T1000 (cell line): ENCODE data around the gene ISCA1.
A peak's percentile ranks its signal among the peaks of the same experiment; 100 is the strongest.
"Not testable (repeated sequence)": the region's sequence is repeated elsewhere in the genome, so short reads cannot be mapped to it uniquely, and the experiment has no call there.

Experiments used
- DNase-seq: peaks from one replicate; lab custom pipeline; 2025; ENCODE audit warnings: mixed read lengths; lab: John Stamatoyannopoulos, UW

The ISCA1 gene

DNA sequence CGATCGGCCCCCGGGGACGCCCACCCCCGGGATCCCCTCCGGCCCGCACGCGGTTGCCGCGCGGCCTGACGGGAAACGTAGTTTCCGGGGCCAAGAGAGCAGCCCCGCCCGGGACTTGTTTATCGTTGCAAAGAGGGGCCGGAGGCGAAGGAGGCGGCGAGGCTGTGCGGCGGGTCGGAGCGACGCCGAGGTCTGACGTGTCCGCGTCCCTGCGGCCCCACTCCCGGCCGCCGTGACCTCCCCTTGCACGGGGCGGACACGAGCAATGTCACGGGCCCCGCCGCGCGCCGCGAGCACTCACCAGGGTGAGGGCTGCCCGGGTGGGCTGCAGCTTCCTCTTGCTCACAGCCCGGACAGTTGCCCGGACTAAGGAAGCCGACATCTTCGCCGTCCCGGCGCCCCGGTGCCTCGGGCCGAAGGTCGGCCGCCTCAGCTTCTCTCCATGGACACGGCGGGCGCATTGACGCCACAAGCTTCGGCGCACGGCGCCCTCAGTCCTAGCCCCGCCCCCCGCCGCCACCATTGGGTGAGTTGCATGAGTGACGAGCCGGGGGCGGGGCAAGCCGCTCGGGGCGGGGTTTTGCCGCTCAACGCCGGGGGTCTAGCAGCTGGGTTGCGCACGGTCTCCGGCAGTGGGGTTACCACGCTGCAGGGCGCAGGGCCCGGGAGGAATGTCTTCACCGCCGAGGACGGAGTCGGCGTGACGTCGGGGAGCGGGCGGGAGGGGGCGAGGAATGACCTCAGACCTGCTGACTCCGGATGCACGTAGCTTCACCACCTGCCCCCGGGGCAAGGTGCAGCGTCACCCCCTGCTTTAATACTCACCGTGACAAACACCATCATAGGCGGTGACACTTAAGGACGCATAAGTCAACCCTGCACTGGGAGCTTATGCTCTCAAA, at the start of gene ISCA1:
Gene ISCA1 (minus strand): TSS at position 462 of the 902 bp plus-strand sequence. CDS start 80 bp downstream, at position 382.
- DNase-seq: peak; percentile 95

DNA sequence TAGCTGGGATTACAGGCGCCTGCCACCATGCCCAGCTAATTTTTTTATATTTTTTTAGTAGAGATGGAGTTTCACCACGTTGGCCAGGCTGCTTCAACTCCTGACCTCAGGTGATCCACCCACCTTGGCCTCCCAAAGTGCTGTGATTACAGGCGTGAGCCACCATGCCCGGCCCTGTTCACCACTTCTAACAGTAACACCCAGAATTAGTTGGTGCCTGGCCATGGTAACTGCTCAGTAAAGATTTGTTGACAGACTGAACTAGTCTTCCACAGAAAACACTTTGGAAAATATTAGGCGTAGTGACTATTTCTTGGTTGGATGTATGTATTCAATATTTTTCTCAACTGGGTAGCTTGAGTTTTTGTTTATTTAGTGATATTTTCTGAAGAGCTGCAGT, 47.8 kb upstream of the ISCA1 start:
- DNase-seq: no peak

DNA sequence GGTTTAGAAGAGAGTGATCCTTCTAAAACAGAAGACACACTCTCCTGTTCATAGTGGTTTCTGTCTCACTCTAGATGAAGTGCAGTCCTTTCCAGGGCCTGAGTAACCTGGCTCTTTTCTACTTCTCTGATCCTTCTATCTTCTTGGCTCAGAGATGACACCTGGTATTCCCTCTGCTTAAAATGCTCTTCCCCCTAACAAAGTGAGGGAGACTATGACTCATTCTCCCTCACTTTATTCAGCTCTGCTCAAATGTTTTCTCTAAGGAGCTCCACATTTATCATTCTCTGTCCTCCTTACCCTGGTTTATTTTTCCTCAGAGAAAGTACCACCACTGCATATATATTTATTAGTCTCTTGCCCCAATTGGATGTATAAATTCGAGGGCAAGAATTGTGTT, 47.3 kb upstream of the ISCA1 start:
- no peak for DNase-seq

DNA sequence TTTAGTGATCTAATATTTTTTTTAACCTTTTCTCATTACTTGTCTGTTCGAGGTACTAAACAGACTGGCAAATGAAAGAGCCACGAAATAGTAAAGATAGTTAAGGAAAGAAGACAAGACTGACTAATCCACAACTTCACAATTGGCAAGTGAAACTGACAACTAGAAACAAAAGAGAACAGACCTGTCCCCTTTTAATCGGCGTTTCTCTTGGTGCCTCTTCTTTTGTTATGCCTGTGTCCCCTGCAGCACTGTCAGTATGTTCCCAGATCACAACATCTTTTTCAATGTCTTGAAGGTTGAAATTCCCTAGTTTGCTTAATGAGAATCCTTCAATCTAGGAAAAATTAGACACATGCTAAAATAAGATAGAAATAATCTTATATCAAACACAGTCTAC, 45.8 kb upstream of the ISCA1 start:
- DNase-seq: no peak

GRCh38 chr9:86326536-86326935, 44.2 kb upstream of the ISCA1 start:
- DNase-seq: no peak

GRCh38 chr9:86324901-86325300, 42.6 kb upstream of the ISCA1 start:
- no peak for DNase-seq

GRCh38 chr9:86324308-86324707, 42.0 kb upstream of the ISCA1 start:
- DNase-seq: no peak

DNA sequence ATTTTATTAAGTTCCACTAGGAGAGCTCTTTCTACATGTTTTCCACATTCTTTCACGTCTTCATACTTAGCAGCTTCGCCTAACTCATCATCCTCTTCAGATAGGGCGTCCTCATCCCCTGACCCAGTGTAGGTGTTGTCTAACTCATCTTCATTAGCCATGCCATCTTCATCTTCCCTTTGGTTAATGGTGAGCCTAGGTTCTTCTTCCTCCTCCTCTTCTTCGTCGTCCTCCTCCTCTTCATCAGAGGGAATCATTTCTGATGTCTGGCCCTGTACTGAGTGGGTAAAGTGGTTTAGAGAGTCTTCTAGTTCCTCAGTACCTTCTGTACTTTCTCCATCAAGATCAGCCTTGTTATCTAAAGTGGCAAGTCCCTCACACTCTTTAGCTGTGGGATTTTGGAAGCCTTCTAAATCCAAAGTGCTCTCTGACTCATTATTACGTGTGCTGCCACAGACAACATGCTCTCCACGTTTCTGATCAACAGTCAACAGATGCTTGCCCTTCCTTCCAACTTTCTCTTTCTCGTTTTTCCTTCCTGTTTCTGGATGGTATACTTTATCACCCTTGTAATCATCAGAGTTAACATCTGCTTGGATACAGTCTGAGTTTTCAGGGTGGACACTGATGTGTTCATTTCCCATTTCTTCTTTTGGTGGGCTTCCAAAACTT, 40.8 kb upstream of the ISCA1 start:
- no peak for DNase-seq

GRCh38 chr9:86321373-86321772, 39.0 kb upstream of the ISCA1 start:
- DNase-seq: no peak

DNA sequence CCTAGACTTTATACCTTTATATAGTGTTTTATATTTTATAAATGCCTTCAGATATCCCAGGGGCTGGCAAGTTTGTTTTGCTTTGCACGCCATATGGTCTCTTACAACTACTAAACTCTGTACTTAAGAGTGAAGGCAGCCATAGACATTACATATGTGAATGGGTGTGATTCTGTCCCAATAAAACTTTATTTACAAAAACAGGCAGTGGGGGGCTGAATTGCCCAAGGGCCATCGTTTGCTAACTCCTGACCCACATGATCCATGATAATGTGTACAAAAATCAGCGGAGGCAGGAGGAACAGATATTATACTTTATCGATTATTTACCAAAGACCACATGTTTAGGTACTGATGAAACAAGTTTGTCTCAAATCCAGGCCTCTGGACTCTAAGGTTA, 35.8 kb upstream of the ISCA1 start:
- DNase-seq: no peak

DNA sequence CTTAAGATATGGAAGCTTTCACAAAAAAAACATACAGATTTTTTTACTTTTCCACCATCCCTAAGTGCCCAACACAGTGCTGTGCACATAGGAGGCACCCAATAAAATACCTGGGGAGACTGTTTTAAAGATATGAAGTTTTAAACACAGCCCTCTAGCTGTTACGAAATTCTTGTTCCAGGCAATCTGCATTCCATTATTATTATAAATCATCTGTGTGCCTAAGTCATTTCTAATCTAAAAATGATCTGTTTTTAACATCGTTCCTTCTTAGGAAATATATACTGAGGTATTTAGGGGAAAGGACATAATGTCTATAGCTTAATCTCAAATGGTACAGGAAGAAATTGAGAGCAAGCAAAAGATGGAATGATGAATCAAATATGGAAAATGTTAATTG, 32.7 kb upstream of the ISCA1 start:
- DNase-seq: no peak

DNA sequence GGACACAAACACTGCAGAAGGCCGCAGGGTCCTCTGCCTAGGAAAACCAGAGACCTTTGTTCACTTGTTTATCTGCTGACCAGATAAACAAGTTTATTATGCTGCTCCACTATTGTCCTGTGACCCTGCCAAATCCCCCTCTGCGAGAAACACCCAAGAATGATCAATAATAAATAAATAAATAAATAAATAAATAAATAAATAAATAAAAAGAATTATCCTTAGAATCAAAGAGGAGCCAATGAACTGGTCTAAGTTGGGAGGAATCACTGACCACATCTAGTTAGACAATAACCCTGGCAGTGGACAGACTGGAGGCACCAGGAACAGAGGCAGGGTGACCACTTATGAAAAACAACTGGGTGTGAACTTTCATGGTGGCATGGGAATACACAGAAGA, 30.6 kb upstream of the ISCA1 start:
- DNase-seq: not testable (repeated sequence)

GRCh38 chr9:86308687-86309086, 26.3 kb upstream of the ISCA1 start:
- DNase-seq: no peak

GRCh38 chr9:86304236-86304730, 21.9 kb upstream of the ISCA1 start:
- no peak for DNase-seq

DNA sequence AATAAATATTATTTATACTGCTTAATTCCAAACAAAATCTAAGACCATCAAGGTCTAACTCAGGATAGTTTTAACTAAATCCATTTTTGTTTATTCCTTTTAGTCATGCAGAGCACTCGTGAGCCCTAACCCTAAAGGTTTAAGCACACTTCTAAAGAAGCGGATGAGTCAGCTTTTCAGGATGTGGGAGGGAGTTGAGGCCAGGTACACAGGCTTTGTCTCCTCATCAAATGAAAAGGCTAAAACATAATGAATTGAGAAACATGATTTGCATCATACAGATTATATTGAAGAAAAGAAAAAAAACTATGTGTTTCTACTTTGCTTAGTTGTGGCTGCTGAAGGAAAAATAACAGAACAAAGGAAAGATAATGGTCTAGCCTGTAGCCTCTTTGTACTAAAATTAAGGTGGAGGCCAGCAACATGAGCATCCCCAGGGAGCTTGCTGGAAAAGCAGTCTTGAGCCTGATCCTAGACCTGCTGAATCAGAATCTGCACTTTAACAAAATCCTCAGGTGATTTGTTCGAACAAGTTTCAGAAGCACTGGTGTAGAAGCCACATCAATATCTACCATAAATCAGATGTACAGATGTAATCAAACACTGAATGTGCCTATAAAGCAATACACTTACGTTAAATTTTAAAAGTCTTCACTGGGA, 21.1 kb upstream of the ISCA1 start:
- no peak for DNase-seq

GRCh38 chr9:86301686-86302085, 19.3 kb upstream of the ISCA1 start:
- no peak for DNase-seq

GRCh38 chr9:86300701-86301100, 18.4 kb upstream of the ISCA1 start:
- no peak for DNase-seq

DNA sequence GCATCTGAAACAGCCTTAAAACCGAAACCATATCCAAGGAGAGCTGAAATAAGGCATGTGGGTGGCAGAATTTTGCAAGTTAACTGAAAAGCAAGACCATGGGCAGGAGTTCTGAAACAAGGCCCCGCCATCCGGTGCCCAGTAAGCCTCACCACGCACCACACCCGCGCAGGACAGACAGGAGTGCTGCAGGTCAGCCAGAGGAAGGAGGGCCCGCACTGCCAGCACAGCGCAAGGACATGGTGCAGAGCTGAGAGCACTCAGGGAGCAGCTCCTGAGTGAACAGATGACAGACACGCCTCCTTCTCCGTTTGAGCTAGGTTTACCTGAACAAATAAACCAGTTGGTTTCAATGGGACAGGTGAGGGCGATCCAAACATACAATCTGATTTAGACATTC, 16.5 kb upstream of the ISCA1 start:
- DNase-seq: no peak

DNA sequence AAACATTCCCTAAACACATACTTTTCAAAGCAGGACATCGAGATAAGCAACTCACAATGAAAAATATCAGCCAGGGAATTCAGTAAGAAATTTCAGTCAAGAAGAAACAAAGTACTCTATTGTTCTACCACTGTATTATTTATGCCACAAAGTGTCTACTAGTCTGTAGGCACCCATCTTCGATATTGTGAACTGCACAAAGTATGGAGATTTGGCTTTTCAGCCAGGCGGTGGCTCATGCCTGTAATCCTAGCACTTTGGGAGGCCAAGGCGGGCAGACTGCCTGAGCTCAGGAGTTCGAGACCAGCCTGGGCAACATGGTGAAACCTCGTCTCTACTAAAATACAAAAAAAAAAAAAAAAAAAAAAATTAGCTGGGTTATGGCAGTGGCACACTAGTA, 8.0 kb upstream of the ISCA1 start:
- not testable (repeated sequence) for DNase-seq

- DNase-seq: no peak
Measured at GRCh38 chr9:86288499-86289198, 6.3 kb upstream of the ISCA1 start.

DNA sequence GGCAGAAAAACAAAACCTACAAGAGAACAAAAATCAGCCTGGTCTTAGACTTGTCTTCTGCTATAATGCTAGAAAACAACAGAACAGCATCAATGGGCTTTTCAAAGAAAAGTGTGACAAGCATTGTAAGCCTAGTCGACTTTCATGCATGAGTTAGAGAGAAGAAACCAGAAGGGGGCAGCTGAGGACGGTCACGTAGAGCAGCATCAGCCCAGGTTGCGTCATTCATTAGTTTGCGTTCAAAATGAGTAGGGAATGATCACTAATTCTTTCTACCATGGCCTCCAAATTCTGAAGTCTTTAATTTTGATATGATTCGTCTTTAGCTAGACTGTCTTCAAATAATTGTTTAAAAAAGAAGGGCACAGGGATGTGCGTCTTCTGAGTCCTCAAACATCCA, 4.7 kb upstream of the ISCA1 start:
- DNase-seq: no peak

- DNase-seq: no peak
Measured at GRCh38 chr9:86286278-86286677, 3.9 kb upstream of the ISCA1 start.
